Esophagus squamous epithelium (tissue), 5 donors: Measurements from ENCODE around the gene PUM1. TPM values are rescaled to one million over a fixed set of nuclear protein-coding genes. Genes with fewer than 3 reads are reported as not detected.
"Not testable (repeated sequence)": the region's sequence is repeated elsewhere in the genome, so short reads cannot be mapped to it uniquely, and the experiment has no call there.

ENCODE experiments used
- DNase-seq: peaks from one replicate; lab custom pipeline; 2025; lab: John Stamatoyannopoulos, UW
- H3K27ac ChIP-seq, 4 donors: fragments of 200-600 bp; sonication (generic); one replicate each; pipeline ENCODE4 v1.5.1; 2016 to 2019; ENCODE audit warnings: mild to moderate bottlenecking in 1 of 4
- H3K27me3 ChIP-seq, 4 donors: fragments of 200-600 bp; sonication (generic); 1 replicate in 3 of 4; 2 replicates in 1 of 4; pipeline versions ENCODE4 v1.5.1 to v1.6.0; 2017 to 2021; ENCODE audit warnings: antibody characterized with exemption in 1 of 4
- H3K36me3 ChIP-seq, 3 donors: fragments of 200-600 bp; sonication (generic); one replicate each; pipeline ENCODE4 v1.5.1; 2016 to 2019
- H3K4me1 ChIP-seq, 3 donors: fragments of 200-600 bp; sonication (generic); one replicate each; pipeline ENCODE4 v1.5.1; 2017 to 2019
- H3K4me3 ChIP-seq, 4 donors: fragments of 200-600 bp; sonication (generic); 1 replicate in 3 of 4; 2 replicates in 1 of 4; pipeline ENCODE4 v1.5.1; 2016 to 2019; ENCODE audit warnings: mild to moderate bottlenecking in 2 of 4, moderate library complexity in 1 of 4
- H3K9me3 ChIP-seq, 3 donors: fragments of 200-600 bp; sonication (generic); one replicate each; pipeline ENCODE4 v1.5.1; 2016 to 2019
- POLR2A ChIP-seq, 4 donors: fragments of 450-650 bp; IDR thresholded peaks; one replicate each; pipeline ENCODE4 v1.6.1; 2017; ENCODE audit warnings: antibody characterized with exemption in 4 of 4, mild to moderate bottlenecking in 4 of 4, moderate library complexity in 3 of 4
- WGBS, 2 donors: methylation state at CpG; one replicate each; pipeline ENCODE4 v1.1.5; 2018; 5-methylcytosine and 5-hydroxymethylcytosine counted together
- intact Hi-C: fragments of 100-400 bp; cut with DNase I; formaldehyde crosslinking; loops from one replicate; pipeline ENCODE4 v1.15.0; 2022
- total RNA-seq, 4 donors: library from RNA; depleted of rRNA; stranded (reverse); fragments of >200 nt; gene quantifications; one replicate each; pipeline ENCODE4 v1.1.0, GENCODE V29; 2016
- TF ChIP-seq, protein P1 (sequence below), 6 experiments: fragments of 450-650 bp in 4 of 6; fragments of 200-600 bp in 2 of 6; sonication (generic) in 2 of 6; IDR thresholded peaks; one replicate each; pipeline ENCODE4 v1.5.1; 2016 to 2019; ENCODE audit warnings: antibody characterized with exemption in 6 of 6, mild to moderate bottlenecking in 4 of 6, moderate library complexity in 4 of 6
- donor health status: DM: yes; HTN: yes; CAD: no.

PUM1 gene
- total RNA-seq, 4 donors from 2014 or later: 41.6 to 88.1 (median 53.9) TPM

- Histone ChIP-seq H3K27ac (no peak overlapping the region), H3K27me3 (no peaks in the 10 kb centered on the region), H3K4me1 (peaks cover 5 to 68% (median 12%) of the 10 kb centered on the region in 3 donors), H3K4me3 (no peak overlapping the region), H3K9me3 (no peaks in the 10 kb centered on the region), H3K36me3 (peaks cover 0 to 58% (median 0%) of the 10 kb centered on the region in 3 donors)
- no peak for DNase-seq
- intact Hi-C loops: no loop called here
- 73 to 83% methylated on average over 2 of the region's 2 CpGs for WGBS, 2 donors
- no peak for TF ChIP-seq POLR2A (IDR thresholded peaks at IDR 0.05)
- TF ChIP-seq, protein P1, sequence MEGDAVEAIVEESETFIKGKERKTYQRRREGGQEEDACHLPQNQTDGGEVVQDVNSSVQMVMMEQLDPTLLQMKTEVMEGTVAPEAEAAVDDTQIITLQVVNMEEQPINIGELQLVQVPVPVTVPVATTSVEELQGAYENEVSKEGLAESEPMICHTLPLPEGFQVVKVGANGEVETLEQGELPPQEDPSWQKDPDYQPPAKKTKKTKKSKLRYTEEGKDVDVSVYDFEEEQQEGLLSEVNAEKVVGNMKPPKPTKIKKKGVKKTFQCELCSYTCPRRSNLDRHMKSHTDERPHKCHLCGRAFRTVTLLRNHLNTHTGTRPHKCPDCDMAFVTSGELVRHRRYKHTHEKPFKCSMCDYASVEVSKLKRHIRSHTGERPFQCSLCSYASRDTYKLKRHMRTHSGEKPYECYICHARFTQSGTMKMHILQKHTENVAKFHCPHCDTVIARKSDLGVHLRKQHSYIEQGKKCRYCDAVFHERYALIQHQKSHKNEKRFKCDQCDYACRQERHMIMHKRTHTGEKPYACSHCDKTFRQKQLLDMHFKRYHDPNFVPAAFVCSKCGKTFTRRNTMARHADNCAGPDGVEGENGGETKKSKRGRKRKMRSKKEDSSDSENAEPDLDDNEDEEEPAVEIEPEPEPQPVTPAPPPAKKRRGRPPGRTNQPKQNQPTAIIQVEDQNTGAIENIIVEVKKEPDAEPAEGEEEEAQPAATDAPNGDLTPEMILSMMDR (IDR thresholded peaks at IDR 0.05): no peak
Observed at GRCh38 chr1:31043631-31044030, 21.9 kb downstream of the PUM1 start.

DNA sequence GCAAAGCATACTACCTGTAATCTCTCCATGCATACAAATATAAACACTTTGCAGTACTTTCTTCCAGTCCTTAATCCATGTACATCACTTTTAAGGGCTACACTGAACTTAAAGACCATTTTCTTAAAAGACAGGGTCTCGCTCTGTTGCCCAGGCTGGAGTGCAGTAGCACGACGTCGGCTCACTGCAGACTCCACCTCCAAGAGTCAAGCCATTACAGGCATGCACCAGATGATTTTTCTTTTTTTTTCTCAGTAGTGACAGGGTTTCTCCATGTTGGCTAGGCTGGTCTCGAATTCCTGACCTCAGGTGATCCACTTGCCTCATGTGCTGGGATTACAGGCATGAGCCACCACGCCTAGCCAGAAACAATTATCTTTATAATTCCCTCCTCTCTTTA is 22.9 kb downstream of the PUM1 start:
- DNase-seq: no peak
- WGBS, 2 donors: 88 to 89% methylated on average over 6 of the region's 6 CpGs
- H3K27me3 ChIP-seq: no peaks in the 10 kb centered on the region
- intact Hi-C loops: no loop called here
- TF ChIP-seq, protein P1 (IDR thresholded peaks at IDR 0.05): no peak
- TF ChIP-seq POLR2A (IDR thresholded peaks at IDR 0.05): no peak
- no peak overlapping the region for H3K4me3 ChIP-seq
- peaks cover 0 to 61% (median 0%) of the 10 kb centered on the region in 3 donors for H3K36me3 ChIP-seq
- H3K27ac ChIP-seq: no peak overlapping the region
- H3K9me3 ChIP-seq: no peaks in the 10 kb centered on the region
- H3K4me1 ChIP-seq: peaks cover 5 to 66% (median 10%) of the 10 kb centered on the region in 3 donors

GRCh38 chr1:31041529-31041928 is 24.0 kb downstream of the PUM1 start:
- TF ChIP-seq, protein P1 (IDR thresholded peaks at IDR 0.05): no peak
- TF ChIP-seq POLR2A (IDR thresholded peaks at IDR 0.05): no peak
- intact Hi-C loops: no loop called here
- Histone ChIP-seq H3K4me3 (no peak overlapping the region), H3K27ac (no peak overlapping the region), H3K27me3 (no peaks in the 10 kb centered on the region), H3K36me3 (peaks cover 0 to 66% (median 0%) of the 10 kb centered on the region in 3 donors), H3K4me1 (peaks cover 0 to 63% (median 0%) of the 10 kb centered on the region in 3 donors), H3K9me3 (no peaks in the 10 kb centered on the region)
- DNase-seq: no peak

- 46 to 62% methylated on average over 3 of the region's 3 CpGs for WGBS, 2 donors
- H3K27ac ChIP-seq: no peak overlapping the region
Observed at GRCh38 chr1:31040038-31040437, 25.5 kb downstream of the PUM1 start.

GRCh38 chr1:31038935-31039334 is 26.6 kb downstream of the PUM1 start:
- peaks cover 2 to 80% (median 6%) of the 10 kb centered on the region in 3 donors for H3K4me1 ChIP-seq
- DNase-seq, H3K4me3 ChIP-seq, intact Hi-C loops, H3K27me3 ChIP-seq, H3K9me3 ChIP-seq, H3K27ac ChIP-seq: not testable (repeated sequence)
- H3K36me3 ChIP-seq: peaks cover 0 to 50% (median 0%) of the 10 kb centered on the region in 3 donors
- WGBS, 2 donors: 76 to 95% methylated on average over 3 to 4 of the region's 5 CpGs

More at GRCh38 chr1:31040038-31040437, 25.5 kb downstream of the PUM1 start:
- Histone ChIP-seq H3K27me3 (no peaks in the 10 kb centered on the region), H3K4me3 (no peak overlapping the region), H3K9me3 (no peaks in the 10 kb centered on the region), H3K4me1 (peaks cover 0 to 76% (median 4%) of the 10 kb centered on the region in 3 donors), H3K36me3 (peaks cover 0 to 61% (median 0%) of the 10 kb centered on the region in 3 donors)
- TF ChIP-seq, protein P1 (IDR thresholded peaks at IDR 0.05): no peak
- TF ChIP-seq POLR2A (IDR thresholded peaks at IDR 0.05): no peak
- DNase-seq: no peak
- intact Hi-C loops: no loop called here

DNA sequence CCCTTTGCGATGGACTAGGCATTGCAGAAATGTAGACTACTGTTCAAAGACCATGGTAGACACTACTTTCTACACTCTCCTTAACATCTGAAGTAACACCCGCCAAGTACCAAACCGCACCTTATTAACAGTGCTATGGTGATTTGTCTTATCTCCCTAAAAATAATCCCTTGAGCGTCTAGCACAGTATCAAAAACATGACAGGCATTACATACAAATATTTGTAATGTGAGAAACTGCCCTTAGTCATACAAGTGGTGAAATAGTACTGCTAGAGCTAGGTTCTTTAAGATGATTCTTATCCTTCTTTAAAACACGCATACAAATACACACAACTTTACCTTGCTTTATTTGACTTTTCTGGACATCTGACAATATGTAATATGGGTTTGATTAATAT is 27.2 kb downstream of the PUM1 start:
- Histone ChIP-seq H3K4me1 (peaks cover 4 to 86% (median 11%) of the 10 kb centered on the region in 3 donors), H3K4me3 (no peak overlapping the region), H3K27ac (no peak overlapping the region), H3K9me3 (no peaks in the 10 kb centered on the region), H3K27me3 (no peaks in the 10 kb centered on the region), H3K36me3 (peaks cover 0 to 44% (median 0%) of the 10 kb centered on the region in 3 donors)
- 71 to 75% methylated on average over 5 of the region's 5 CpGs for WGBS, 2 donors
- no peak for DNase-seq
- intact Hi-C loops: no loop called here
- TF ChIP-seq, protein P1 (IDR thresholded peaks at IDR 0.05): no peak
- TF ChIP-seq POLR2A (IDR thresholded peaks at IDR 0.05): no peak
